Coronary artery (tissue), 2 donors: ENCODE results near the gene CARD6.
"Not testable (repeated sequence)": the region's sequence is repeated elsewhere in the genome, so short reads cannot be mapped to it uniquely, and the experiment has no call there.

Source experiments
- DNase-seq: peaks from one replicate; pipeline ENCODE4 v3.0.0-alpha.2; 2017; ENCODE audit warnings: low spot score
- H3K27ac ChIP-seq, 2 donors: fragments of 200-600 bp; sonication (generic); one replicate each; pipeline ENCODE4 v1.5.1; 2016 to 2019
- H3K4me3 ChIP-seq: fragments of 200-600 bp; sonication (generic); 2 replicates; pipeline ENCODE4 v1.5.1; 2016; ENCODE audit warnings: mild to moderate bottlenecking, moderate library complexity
- CTCF ChIP-seq: fragments of 200-600 bp; sonication (generic); IDR thresholded peaks from one replicate; pipeline ENCODE4 v1.5.1; 2019; ENCODE audit warnings: antibody characterized with exemption

The CARD6 gene

GRCh38 chr5:40879163-40879942, 38.2 kb downstream of the CARD6 start:
- Histone ChIP-seq H3K27ac (no peak overlapping the region), H3K4me3 (no peak overlapping the region)
- peak; percentile 45 for TF ChIP-seq CTCF
- no peak for DNase-seq

- no peak for TF ChIP-seq CTCF
- no peak for DNase-seq
- no peak overlapping the region for H3K4me3 ChIP-seq
Measured at GRCh38 chr5:40882291-40882690, 41.1 kb downstream of the CARD6 start.

DNA sequence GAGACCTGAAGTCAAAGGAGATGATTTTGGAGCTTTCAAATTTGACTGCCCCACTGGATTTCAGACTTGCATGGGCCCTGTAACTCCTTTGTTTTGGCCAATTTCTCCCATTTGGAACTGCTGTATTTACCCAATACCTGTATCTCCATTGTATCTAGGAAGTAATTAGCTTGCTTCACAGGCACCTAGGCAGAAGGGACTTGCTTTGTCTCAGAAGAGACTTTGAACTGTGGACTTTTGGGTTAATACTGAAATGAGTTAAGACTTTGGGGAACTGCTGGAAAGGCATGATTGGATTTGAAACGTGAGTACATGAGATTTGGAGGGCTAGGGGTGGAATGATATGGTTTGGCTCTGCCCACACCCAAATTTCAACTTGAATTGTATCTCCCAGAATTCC, 41.9 kb downstream of the CARD6 start:
- not testable (repeated sequence) for H3K27ac ChIP-seq, DNase-seq, H3K4me3 ChIP-seq

More at GRCh38 chr5:40882291-40882690, 41.1 kb downstream of the CARD6 start:
- no peak overlapping the region for H3K27ac ChIP-seq

- H3K27ac ChIP-seq, DNase-seq, H3K4me3 ChIP-seq: not testable (repeated sequence)
Measured at GRCh38 chr5:40895440-40896425, 54.6 kb downstream of the CARD6 start.

DNA sequence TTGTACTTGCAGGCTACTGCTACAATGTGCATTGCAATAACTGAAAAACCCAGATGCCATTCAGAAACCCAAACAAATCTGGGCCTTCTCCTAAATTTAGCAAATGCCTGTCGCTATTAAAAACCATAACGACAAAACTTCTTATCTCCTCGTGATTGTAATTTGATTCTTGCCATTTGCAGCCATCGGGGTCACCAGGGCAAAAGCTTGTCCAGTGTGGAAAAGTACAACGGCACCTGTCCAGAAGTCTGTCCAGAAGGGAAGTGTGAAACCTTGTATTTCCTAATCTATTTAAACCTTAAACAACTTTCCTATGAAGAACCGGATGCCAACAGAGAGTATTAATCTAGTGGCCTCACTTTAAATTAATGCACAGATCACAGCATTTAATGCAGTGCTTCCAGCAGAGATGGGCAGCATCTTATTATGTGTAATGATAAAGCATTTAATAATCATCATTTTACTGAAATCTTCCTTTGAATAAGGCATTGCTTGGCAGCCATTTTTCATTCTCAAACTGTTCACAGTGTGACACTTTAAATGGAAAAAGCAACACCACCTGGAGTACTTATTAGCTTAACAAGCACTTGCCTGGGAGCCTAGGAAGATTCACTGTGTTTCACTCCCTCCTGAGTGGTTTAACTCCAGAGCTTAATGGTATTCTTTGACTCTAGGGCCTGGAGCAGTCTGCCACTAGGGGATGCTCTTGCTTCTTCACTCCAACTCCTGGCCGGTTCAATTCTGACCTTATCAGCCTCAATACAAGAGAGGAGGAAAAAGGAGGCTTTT, 63.2 kb downstream of the CARD6 start:
- H3K27ac ChIP-seq: peak overlapping the region; percentile 1 to 73

GRCh38 chr5:40904994-40905306, 63.8 kb downstream of the CARD6 start:
- peak; percentile 10 for TF ChIP-seq CTCF
- H3K4me3 ChIP-seq: peak overlapping the region; percentile 10
- DNase-seq: no peak
- peak overlapping the region; percentile 1 to 73 for H3K27ac ChIP-seq

More for the DNA sequence above, 63.2 kb downstream of the CARD6 start:
- no peak for DNase-seq
- peak; percentile 93 for TF ChIP-seq CTCF
- no peak overlapping the region for H3K4me3 ChIP-seq

DNA sequence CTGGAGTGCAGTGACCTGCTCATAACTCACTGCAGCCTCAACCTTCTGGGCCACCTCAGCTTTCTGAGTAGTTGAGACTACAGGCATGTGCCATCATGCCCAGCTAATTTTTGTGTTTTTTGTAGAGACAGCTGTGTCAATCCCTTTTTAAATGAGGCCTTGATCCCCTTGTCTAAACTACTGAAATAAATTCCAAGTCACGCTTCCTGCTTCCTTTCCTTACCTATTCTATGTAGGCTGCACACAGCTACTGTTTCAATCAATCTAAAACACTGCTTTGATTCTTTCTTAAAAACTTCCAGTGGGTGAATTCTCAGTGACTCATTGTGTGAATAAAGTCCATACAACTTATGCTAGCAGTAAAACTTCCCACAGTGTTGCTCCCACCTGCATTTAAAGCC, 65.2 kb downstream of the CARD6 start:
- DNase-seq: no peak
- Histone ChIP-seq H3K4me3 (no peak overlapping the region), H3K27ac (no peak overlapping the region)
- no peak for TF ChIP-seq CTCF
